Measurements from ENCODE around the gene TEFM. TPM values are rescaled to one million over a fixed set of nuclear protein-coding genes. Genes with fewer than 3 reads are reported as not detected.
"Not testable (repeated sequence)": the region's sequence is repeated elsewhere in the genome, so short reads cannot be mapped to it uniquely, and the experiment has no call there.

The TEFM gene, protein sequence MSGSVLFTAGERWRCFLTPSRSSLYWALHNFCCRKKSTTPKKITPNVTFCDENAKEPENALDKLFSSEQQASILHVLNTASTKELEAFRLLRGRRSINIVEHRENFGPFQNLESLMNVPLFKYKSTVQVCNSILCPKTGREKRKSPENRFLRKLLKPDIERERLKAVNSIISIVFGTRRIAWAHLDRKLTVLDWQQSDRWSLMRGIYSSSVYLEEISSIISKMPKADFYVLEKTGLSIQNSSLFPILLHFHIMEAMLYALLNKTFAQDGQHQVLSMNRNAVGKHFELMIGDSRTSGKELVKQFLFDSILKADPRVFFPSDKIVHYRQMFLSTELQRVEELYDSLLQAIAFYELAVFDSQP
- total RNA-seq (2014; rRNA removed; shearing (Covaris generic)): 21.5 and 29.4 TPM in 2 replicates
- 18.3 and 21.3 TPM in 2 replicates for polyA plus RNA-seq (2014; cell fraction: nucleus; rRNA removed)

DNA sequence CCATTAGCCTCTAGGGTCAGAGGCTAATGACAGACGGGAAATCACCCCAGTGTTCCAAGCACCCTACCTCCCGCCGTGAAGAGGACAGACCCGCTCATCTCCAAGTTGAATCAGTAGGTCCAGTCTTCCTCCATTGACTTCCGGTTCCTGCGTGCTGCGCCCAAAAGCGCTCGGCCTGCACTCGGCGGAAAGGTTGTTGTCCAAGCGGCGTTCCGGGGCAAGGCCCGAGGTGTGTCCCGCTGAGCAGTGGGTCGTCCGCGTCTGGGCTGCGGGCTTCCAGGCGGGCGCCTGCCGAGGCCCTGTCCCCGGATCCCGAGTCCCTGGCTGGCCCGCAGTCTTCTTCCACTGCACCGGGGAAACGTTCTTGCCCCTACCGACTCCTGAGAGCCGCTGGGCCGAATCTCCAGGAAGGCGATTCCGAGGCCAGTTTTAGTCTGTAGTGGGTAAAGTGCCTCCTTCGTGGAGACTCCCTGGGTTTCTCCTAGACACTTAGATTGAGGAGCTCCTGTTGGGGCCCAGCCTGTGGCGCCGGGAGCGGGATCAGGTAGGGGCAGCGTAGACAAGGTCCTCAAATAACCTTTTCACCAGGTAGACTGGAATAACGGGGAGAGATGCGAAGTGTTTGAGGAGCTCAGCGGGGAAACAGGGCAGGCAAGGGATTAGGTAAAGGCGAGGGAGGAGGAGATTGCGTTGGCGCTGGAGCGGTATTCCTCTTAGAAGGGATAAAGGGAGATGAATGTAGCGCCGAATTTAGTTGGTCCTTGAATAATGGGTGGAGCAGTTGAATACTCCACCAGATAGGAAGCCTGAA, at the start of gene TEFM:
Gene TEFM, minus strand, starts transcription at position 138 of the 811 bp plus-strand sequence. Its CDS starts 40 bp downstream, at position 98.
- peak; percentile 89 for DNase-seq (ENCODE audit: extremely low read depth, low read depth)

DNA sequence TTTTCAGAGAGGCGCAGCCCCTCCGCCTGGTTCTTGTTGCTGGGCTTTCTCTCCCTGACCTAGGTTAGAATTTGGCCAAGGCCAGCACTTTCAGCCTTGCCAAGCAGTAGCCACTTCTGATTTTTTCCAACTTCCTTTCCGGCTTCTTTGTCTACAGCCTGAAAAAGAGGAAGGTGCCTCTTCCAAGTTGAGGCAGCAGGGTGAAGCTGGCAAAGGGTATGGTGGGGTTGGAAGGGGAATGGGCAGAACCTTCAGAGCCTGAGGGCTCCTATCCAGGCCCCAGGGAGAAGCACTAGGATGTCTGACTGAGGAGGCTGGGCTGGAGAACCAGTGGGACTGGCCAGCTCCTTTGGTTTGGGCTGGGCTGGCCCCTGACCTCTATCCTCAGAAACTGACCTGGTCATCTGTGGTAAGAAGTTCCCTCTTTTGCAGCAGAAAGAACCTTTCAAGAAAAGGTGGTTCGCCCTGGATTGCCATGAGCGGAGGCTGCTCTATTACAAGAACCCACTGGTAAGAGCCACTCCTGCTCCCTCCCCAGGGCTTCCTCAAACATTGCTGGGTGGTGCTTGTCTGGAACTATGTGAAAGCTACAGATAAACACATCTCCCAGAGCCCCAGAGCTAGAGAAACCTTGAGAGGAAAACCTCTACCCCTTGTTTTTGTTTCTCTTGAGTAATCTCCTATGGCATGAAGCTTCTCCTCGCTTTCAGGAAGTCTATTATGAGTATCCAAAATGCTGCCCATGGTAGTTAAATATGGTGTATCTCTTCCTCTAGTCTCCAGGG, 48.2 kb upstream of the TEFM start:
- no peak for DNase-seq (ENCODE audit: extremely low read depth, low read depth)

DNA sequence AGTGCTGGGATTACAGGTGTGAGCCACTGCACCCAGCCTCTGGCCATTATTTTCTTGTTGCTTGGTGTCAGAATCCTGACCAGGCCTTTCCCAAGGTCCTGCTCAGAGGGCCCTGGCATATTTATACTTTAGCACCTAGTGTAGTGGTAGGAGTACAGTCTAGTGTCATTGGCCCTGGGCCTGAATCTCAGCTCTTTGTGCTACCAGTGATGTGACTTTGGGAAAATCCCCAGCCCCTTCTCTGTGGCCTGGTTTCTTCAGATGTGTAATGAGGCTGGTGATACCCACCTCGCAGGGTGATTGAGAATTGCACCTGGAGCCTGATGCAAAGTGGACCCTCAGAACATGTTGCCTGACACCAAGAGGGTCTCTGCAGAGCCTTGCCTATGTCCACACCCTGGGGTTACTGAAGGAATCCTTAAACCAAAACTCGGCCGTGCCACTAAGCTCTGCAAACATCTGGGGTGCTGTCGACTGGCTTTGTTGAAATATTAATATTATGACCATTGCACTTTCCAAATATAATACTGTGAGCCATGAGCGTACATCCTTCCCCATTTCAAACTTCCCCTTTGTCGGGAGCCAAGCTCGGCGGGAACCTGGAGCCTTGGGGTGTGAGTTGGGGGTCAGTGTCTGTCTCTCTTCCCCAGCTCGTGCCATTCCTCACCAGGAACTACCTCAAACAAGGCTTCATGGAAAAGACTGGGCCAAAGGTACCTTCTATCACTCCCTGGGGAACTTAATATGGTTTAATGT, 46.8 kb upstream of the TEFM start:
- no peak for DNase-seq (ENCODE audit: extremely low read depth, low read depth)

DNA sequence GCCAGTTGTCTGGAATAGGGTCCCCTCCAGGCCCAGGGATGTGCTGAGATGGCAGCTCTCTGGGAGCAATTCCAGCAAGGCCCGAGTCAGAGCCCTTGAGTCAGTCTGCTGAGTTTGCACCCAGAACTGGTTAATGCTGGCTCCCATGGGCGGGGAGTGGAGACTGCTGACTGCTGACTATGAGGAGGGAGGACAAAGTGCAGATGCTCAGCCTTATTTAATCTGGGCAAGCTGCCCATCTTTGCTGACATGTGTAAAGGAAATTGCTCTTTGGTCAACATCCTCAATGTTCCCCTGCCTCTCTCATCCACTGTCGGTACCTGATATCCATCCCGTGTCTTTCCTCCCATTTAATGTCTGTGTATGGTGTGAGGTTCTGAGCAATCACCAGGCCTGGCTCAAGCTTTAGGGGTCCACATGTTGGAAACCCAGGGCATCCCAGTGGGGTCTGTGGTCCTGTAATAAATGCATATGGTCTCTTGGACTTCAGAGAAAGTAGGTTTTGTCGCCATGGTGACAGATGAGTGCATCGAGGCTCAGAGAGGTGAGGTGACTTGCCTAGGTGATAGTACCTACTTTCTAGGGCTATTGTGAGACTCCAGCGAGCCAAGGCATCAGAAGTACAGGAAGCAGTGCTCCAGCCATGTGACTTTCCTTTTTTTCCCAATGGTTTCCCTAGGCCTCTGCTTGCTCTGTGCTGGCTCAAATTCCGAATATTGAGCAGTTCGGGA, 44.8 kb upstream of the TEFM start:
- no peak for DNase-seq (ENCODE audit: extremely low read depth, low read depth)

DNA sequence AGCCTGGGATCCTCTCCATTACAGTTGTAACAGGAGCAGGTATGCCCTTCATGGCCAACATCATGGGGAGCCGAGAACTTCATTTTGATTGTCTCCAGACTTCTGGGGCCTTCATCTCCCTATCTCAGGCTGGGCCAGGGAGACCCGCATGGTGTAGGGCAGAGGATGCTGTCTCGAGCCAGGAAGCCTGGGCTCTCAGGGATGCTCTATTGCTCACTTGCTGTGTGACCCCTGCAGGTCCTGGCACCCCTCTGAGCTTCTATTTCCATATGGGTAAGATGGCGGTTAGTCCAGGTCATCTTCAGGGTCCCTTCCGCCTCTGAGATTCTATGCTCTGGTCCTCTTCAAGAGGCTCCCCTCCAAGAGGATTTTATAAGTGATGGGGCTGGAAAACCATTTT, 44.2 kb upstream of the TEFM start:
- DNase-seq (ENCODE audit: extremely low read depth, low read depth): no peak

DNA sequence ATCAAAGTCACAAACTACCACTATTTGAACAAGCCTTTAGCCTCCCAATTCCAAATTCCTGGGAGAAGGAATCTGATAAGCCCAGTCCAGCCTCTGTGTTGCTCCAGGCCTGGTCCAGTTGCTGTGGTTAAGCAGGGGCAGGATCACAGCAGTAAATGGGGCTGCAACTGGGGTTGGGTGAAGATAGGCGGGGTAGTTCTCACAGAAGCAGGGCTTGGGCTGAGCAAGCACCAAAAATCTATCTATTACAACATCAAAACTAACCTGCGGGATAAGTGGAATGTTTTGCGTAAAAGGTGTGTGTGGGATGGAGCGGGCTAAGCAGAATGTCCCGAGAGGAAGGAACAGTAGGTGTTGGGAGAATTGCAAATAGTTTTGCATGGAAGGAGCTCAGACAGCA, 41.8 kb upstream of the TEFM start:
- no peak for DNase-seq (ENCODE audit: extremely low read depth, low read depth)

DNA sequence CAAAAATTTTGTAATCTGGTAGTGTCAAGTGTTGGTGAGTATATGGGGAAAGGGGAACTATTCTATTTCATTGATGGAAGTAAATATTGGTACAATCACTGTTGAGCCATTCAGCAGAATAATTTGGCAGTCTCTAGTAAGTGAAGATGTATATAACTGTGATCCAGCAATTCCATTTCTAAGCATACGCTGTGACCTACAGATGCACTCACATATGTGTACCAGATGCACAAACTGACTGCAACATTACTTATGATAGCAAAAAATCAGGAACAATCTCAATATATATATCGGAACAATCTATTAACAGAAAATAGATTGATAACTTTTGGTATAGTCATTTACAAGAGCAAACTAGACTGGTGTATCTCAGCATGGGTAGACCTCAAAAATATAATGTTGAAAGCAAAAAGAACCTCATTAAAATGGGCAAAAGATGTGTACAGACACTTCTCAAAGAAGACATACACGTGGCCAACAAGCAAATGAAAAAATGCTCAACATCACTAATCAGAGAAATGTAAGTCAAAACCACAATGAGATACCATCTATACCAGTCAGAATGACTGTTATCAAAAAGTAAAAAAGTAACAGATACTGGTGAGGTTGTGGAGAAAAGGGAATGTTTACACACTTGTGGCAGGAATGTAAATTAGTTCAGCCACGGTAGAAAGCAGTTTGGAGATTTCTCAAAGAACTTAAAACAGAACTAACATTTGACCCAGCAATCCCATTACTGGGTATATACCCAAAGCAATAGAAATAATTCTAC, 36.5 kb upstream of the TEFM start:
- no peak for DNase-seq (ENCODE audit: extremely low read depth, low read depth)

DNA sequence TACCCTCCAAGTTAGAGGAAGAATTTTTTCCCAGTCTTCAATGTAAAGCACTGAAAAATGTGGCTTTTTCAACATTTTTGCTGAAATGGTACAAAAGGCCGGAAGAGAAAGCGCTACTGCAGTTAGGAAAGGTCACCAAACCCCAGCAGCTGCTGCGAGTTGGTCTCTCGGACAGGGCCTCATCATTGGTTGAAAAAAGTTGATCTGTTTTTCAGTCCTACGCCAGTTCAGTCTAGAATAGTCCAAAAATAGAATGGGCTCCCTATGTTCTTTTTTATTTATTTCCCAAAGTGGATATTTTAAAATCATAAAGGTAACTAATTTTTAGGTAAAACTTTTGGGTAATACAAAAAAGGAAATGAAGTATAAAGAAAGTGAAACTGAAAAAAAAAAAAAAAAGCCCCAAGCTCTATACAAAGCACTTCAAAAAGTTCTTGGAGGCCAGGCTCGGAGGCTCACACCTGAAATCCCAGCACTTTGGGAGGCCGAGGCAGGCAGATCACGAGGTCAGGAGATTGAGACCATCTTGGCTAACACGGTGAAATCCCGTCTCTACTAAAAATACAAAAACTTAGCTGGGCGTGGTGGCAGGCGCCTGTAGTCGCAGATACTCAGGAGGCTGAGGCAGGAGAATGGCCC, 33.1 kb upstream of the TEFM start:
- no peak for DNase-seq (ENCODE audit: extremely low read depth, low read depth)

DNA sequence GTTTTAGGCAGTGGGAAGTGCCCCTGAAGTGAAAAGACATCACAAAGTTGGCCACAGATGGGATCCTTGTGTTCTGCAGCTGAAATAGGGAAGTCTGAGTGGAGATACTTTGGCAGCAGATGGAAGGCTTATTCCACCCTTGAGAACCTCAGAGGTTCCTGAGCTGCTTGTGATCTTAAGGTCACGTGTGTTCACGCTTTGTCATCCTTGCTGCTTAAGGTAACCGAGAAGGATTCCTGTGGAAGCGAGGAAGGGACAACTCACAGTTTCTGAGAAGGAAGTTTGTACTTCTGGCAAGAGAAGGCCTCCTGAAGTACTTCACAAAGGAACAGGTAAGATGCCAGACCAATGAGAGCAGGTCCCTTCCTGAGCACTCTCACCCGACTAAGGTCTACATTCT, 27.9 kb upstream of the TEFM start:
- DNase-seq (ENCODE audit: extremely low read depth, low read depth): no peak

DNA sequence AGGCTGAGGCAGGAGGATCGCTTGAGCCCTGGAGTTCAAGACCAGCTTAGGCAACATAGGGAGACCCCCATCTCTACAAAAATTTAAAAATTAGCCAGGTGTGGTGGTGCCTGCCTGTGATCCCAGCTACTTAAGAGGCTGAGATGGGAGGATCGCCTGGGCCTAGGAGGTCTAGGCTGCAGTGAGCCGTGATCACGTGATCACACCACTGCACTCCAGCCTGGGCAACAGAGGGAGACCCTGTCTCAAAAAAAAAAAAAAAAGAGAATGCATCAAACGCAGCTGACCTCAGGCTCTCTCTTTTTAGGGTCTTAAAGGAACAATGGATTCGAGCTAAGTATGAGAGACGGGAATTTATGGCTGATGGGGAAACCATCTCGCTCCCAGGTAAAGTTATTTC, 25.5 kb upstream of the TEFM start:
- not testable (repeated sequence) for DNase-seq (ENCODE audit: extremely low read depth, low read depth)

DNA sequence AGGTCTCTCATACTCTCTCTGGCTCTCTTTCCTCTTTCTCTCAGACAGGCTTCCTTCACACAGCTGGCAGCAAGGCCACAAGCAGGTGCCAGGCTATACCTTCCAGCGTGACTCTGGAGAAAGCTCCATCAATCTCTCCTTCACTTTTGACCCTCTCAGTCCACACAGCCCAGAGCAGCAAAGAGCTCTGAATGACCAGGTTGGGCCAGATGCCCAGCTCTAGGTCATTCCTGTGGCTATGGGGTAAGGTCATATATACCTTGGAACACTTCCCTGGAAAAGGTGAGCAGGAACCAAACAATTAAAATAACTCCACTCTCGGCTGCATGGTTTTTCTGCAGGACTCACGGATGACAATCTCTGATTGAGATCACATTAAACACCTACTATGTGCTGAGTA, 24.5 kb upstream of the TEFM start:
- no peak for DNase-seq (ENCODE audit: extremely low read depth, low read depth)

DNA sequence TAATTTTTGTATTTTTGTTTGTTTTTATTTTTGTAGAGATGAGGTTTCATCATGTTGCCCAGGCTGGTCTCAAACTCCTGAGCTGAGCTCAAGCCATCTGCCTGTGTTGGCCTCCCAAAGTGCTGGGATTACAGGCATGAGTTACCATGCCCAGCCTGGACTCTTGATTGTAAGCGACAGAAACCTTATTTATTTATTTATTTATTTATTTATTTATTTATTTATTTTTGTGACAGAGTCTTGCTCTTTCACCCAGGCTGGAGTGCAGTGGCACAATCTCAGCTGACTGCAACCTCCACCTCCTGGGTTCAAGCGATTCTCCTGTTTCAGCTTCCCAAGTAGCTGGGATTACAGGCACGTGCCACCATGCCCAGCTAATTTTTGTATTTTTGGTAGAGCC, 23.8 kb upstream of the TEFM start:
- not testable (repeated sequence) for DNase-seq (ENCODE audit: extremely low read depth, low read depth)

DNA sequence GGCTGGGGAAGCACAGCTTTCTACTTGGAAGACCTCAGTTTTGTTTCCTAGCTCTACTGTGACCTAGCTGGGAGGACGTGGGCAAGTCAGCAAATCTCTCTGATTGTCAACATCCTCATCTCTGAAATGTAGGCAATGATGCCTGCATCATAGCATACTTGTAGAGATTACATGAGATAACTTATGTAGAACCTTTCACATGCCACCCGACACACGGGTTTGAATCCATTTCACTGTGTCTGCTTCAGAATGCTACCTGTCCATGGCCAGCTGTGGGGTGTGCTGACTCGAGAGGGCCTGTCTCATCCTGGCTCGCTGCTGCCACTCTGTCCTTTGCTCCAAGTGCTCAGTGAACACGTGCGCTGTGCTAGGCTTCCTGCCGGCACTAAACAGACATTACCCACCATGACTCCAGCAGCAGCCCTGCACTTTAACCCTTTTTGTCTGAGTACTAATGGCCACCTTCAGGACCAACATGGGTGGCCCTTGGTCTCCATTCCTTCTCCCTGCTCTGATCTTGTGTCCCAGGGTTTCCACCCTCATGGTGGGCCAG, 23.1 kb upstream of the TEFM start:
- no peak for DNase-seq (ENCODE audit: extremely low read depth, low read depth)

DNA sequence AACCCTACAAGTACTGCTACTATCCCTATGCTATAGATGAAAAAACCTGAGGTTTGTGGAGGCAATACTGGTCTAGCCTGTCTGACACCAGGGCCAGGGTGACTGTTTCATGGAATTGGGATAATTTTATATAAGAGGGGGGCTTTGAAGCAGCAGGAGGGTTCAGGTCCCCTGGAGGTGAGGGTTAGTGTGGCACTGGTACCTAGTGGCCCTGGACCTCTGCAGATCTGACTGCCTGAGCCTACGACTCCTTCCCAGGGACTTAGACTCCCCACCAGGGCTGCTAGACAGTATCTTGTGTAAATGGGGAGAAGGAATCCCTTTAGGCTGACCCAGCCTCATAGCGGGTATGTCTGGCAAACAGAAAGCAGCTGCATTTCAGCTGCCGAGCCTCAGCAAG, 22.5 kb upstream of the TEFM start:
- DNase-seq (ENCODE audit: extremely low read depth, low read depth): no peak

DNA sequence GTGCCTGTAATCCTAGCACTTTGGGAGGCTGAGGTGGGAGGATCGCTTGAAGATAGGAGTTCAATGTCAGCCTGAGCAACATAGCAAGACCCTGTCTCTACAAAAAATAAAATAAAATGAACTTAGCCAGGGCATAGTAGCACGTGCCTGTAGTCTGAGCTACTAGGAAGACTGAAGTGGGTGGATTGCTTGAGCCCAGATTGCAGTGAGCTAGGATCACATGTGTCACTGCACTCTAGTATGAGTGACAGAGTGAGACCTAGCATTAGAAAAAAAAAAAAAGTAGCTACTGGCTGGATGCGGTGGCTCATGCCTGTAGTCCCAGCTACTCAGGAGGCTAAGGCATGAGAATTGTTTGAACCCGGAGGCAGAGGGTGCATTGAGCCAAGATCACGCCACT, 21.7 kb upstream of the TEFM start:
- DNase-seq (ENCODE audit: extremely low read depth, low read depth): no peak

DNA sequence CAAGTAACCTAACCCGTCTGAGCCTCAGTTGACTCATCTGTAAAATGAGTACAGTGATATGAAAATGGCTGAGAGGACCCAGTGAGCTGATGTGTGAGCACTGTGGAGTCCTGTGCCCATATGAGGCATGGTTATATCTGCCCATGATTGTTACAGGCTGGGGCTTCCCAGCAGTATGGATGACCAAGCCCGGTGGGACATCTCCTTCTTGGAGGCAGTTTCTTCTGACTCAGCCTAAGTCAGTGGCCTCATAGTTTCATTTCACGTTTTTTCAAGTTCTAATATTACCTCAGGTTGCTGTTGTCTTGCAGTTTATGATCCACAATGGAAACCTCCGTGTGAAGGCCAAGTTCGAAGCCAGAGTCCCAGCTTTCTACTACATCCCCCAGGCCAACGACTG, 20.5 kb upstream of the TEFM start:
- DNase-seq (ENCODE audit: extremely low read depth, low read depth): no peak

DNA sequence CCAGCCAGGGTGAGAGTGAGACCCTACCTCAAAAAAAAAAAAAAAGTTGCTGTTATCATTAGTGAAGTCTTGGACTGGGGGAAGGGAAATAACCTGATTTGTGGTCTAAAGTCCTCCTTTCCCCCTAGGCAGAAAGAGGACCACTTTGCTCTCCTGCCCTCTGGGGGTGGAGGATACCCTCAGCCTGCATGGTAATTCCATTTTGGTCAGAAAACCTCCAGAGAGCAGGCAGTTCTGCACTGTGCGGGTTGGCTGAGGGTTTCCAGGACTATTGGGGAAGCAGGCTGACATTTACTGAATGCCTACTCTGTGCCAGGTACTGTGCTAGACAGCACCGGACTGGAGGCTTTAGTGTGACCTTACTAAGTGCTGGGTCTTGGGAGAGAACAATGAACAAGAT, 18.3 kb upstream of the TEFM start:
- no peak for DNase-seq (ENCODE audit: extremely low read depth, low read depth)
